NCI-H187 (cell line): ENCODE data around the gene TNPO3.

Experiments used
- DNase-seq, 2 experiments: peaks; one replicate each; lab custom pipeline; 2025; lab: John Stamatoyannopoulos, UW

TNPO3 gene

DNA sequence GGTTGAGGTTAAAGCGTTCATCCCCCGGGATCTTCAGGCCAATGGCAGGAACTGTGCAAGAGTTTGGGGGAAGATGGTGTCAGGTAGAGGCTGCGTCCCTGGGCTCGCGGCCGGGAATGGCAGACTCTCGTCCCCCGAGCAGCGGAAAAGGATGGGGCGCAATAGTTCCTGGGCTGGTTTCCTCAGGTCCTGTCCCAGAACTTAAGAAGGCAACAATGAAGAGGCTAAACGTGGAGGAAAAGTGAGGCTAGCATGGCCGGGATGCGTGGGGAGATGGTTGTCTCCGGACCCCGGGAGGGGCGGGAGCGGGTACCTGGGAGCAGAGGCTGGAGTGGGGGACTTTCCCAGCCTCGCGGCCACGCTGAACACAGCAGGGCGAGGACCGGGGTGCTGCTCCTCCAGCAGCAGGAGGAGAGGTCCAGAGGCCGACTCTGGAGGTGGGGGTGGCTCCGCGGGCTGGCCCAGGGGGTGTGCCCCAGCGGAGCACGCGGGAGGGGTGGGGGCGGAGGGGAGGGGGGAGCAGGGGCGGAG lies 116.3 kb downstream of the TNPO3 start:
- no peak for DNase-seq

DNA sequence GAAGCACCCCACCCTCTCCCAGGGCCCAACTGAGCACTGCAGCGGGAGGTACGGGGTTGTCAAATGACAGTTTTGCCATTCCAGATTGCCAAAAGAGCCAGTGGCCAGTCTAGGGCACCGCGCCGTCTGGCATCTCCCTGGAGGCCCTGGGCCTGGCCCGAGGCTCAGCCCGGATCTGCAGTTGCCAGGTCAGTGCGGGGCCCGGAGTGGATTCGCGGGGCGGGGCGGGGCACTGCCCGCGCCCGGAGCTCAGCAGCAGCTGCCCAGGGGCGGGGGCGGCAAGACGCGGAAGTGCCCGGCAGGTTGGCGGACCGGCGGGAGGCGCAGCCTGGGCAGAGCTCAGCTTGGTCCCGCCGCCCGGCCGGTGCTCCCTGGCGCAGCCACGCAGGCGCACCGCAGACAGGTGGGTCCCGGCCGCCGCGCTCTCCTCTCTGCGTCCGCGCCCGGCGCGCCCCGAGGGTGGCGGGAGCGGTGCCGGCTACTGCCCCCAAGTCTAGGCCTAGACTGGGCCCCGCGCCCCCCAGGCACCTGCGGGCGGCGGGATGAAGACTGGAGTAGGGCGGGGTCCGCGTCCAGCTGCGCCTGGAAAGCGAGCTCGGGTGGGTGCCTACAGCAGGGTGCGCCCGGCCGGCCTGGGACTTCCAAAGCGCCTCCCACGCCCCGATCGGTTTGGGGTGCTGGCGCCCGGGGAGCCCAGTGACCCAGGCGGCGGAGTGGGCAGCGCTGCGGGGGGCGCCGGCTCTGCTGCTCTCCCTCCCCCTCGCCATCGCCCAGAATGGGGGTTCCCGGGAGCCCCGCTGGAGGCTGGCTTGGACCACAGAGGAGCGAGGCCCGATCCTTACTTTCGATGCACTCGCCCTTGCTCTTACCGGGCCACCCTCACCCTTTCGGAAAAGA lies 117.0 kb downstream of the TNPO3 start, which contains the start of gene IRF5:
Gene IRF5, plus strand, starts transcription at position 281 of the 897 bp plus-strand sequence. CDS start 4,155 bp downstream, outside the sequence.
- no peak for DNase-seq

DNA sequence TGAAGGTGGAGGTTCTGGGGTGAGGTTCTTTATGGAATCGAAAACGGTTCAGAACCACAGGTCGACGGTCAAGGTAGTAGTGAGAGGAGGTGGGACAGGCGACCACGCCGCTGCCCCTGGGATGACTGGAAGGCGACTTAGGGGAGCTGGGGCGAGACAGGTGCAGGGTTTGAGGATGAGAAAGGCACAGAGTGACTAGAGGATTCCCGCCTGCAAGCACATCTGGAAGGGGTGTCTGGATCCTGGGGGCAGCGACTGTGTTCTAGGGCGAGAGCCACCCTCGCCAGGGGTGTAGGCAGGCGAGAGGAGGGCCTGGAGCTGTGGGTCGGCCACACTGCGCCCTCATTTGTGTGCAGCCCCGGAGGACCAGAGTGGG lies 117.7 kb downstream of the TNPO3 start:
- no peak for DNase-seq

DNA sequence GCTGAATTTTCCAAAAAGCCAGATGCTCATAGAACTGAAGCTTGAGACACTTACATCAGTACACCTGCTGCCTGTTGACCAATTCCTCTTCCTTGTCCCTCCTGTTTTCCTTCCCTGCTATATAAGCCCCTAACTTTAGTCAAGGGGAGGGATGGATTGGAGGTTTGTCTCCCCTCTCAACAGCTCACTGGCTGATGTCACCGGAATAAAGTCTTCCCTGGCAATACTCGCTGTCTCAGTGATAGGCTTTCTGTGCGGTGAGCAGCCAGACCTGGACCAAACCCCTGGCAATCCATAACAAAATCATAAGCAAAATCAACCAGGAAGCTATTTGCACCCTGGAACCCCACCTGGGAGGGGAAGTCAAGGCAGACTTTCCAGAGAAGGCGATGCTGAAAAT lies 118.1 kb downstream of the TNPO3 start:
- DNase-seq: no peak

DNA sequence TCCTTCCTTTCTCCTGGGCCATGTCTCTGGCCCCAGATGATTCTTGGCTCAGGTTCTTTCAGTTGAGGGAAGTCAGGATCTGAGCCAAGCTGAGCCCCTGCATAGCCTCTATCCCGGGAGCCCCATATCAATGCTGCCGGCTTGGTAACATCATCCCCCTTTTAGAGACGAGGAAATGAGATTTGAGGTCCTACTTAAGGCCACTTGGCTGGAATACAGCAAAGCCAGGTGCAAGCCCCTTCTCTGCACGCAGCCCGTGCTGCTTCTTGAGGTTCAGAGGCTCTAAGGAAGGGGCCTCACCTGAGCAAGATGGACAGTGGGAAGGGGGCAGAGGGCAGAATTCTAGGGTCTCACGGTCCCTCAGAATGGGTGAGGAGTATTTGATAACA lies 119.6 kb downstream of the TNPO3 start:
- no peak for DNase-seq

DNA sequence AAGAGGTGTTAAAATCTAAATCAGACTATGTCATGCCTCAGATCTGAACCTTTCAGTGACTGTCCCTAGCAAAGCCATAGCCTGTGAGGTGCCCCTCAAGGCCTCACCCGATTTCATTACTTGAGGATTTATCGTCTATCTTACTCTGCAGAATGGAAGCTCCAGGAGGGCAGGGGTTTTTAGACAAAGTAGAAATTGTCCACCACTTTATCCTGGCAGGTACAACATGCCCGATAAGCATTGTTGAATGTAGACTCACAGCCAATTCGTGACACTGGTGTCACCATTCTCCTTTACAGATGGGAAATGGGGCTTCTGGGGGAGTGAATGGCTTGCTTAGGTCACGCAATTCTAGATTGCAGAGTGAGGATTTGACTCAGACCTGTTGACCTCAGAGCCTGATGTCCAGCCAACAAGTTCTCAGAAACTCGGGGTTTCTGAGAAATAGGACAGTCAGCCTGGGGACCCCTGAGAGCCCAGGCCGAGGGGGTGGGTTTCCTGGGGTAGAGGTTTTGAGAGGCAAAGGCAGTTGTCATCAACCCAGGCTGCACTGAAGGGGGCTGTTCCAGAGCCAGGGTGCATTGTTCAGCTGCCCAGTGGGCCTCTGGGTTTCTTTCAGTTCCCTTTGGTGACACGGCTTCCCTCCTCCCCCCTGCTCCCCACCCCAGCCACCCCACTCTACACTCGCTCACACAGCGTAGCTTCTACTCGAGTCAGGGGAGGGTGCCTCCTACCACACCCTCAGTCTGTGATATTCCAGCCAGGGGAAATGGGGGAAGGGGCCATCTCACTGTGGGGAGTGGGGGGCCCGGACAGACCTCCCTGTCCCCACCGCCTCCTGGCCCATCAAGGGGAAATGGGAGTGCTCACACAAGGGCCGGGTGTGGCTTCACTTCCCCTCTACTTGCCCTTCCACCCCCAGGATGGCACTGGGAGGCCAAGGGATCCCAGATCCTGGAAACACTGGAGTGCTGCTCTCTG lies 120.3 kb downstream of the TNPO3 start:
- DNase-seq: no peak

DNA sequence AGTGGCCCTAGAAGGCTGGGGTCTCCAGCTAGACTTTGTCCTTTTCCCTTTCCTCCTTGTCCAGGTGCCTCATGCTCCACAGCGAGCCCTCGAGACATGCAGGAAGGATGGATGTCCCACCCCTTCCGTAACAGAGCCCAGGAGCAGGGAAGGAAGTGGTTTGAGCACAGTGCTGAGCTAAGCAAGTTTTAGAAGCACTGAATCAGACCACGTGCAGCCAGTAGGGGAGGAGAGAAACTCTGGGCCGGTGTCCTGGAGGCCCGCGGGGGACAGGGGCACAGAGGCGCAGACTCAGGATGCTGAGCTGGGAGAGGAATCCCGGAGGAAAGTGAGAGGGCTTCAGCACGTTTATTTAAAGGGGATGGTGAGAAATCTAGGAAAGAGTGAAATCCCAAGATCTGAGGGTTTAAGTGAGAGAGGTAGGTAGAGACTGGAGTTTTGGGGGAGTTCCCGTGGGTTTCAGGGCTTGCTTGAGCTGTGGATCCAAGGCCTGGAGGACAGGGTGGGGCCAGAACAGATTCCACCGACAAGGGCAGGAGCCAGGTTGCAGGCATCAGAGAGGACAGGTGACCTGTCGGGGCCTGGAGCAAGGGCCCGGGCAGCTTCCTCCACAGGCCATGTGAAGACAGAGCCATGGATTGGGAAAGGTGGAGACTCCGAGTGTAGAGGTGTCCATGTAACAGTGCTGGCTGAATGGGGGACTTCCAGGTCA lies 121.6 kb downstream of the TNPO3 start:
- no peak for DNase-seq

DNA sequence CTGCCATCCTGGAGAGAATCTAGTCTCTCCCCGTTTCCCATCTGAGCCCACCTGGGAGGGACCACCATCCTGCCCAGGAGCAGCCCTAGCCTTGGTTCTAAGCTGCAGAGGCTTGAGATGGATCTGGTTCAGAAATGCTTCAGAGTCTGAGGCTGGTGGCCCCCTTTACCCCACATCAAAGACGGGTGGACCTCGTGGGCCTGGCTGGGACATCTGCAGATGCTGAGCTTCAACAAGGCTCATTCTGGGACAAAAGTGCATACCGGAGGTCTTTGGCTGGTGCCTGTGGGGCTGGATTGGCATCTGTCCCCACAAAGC lies 122.1 kb downstream of the TNPO3 start:
- no peak for DNase-seq

DNA sequence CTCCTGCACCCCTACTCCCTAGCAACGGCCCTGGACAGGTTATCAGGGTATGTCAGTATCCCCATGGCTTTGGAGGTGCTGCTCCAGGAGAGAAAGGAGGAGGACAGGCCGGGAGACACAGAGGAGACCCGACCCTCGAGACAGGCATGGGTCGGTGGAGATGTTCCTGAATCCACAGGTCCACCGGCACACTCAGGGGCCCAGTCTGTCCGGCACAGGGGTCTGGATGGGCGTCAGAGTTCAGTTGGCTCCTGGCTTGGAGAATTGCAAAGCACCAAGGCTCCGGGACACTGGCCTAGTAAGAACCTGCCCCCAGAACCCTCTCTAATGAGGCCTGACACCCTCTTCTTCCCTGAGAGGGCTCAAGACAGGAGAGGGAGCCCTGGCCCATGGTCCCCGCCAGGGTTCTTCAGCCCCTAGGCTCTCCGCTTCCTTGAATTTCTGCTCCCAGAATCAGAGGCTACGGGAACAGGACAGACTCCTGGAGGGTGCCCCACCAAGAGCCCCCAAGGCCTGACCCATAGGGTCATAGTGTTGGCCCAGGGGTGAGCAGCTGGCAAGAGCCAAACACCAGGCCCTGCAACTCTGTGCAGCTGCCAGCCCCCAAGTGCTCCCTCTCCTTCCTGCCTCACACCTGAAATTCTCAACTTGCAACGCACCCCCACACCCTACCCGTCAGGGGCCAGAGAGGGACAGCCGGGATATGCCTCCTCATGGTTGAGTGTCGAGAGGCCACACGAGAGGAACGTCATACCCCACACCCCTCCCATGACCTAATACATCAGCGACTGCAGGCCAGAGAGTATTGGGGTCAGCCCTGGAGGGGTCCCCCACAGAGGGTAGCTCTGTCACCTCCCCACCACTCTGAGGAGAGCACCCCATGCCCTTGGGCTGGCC lies 122.7 kb downstream of the TNPO3 start:
- DNase-seq: no peak

DNA sequence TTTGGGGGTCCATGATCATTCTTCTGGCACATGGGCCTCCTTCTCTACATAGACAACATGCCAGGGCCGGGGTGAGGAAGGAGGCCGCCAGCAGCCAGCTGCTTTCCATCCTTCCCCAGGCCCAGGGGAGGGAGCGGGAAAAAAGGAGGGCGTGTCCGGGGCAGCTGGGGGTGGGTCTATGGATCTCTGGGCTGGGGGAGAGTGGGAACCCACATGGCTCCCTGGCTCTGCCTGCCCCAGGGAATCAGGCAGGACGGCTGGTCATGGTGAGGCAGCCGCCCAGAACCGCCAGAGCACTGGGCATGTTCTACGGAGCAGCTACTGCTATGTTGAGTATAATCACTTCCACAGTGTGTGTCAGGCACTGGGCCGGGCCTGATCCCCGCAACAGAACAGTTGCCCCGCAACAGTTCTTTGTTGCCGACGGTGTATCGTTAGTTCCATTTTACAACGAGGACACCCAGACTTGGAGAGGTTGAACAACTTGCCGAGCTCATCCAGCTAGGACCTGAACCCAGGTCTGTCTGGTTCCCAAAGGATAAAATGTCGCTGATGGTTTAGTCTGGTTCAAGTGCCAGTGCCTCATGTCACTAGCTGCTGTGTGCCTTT lies 123.6 kb downstream of the TNPO3 start:
- no peak for DNase-seq

DNA sequence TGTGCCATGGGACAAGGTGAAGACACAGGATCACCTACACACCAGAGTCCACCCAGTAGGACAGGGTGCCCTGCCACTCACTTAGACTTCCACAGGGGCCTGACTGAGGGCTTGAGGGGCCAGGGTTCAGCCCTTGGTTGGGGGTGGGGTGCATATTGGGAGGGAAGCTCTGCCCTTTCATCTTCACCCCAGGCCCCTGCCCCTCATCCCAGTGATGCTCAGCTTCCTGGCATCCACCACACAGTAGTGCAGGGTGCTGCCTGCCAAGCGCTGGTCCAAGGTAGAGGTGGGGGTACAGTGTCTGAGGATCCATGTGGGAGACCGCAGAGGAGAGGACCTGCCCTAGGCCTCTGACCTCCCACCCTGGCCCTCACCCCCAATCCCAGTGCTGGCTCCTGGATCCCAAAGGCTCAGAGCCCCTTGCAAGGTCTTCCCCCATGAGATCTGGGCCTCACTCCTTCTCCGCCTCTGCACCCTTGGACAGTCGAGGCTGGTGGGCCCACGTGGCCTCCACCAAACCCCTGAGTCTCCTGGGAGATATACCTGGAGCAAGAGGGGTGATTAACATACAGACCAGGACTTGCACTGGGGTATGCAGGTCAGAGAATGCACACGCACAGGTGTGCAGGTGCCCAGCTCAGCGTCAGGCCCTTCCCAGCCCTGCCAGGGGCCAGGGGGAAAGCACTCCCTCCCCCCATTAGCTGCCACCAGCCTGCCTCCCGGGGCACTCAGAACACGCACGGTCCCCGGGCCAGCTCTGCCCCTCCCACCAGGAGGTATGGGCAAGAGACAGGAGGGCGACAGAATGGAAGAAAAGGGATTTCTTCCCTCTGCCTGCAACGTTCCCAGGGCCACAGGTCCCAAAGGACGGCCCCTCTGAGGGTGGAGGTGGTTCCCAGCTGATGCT lies 125.8 kb downstream of the TNPO3 start:
- no peak for DNase-seq

DNA sequence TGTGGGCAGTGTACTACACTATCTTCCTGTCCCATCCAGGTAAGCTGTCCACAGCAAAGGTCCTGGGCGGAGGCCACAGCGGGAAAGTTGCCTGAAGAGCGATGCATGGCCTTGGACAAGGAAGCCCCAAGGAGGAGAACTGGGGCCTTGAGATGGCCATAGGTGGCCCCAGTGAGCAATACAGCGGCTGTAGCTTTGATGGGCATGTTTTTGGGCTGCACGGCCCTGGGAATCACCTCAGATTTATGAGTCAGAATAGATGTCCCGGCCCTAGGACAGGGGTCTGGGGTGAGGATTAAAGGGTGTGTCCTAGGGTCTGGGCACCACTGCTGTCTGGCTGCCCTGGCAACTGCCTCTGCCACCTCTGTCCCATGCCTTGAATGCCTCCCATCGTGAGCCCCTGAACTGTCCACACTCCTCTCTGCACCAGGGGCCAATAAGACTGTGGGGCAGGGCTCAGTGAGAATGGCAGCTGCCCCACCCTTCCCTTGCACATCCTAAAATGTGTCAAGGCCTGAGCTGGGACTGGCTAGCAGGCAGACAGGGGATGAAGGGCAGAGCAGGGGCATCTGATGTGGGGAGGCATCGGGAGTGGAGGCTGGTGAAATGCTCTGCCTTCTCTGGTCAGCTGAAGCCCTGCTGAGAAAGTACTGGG lies 126.6 kb downstream of the TNPO3 start:
- DNase-seq: no peak

DNA sequence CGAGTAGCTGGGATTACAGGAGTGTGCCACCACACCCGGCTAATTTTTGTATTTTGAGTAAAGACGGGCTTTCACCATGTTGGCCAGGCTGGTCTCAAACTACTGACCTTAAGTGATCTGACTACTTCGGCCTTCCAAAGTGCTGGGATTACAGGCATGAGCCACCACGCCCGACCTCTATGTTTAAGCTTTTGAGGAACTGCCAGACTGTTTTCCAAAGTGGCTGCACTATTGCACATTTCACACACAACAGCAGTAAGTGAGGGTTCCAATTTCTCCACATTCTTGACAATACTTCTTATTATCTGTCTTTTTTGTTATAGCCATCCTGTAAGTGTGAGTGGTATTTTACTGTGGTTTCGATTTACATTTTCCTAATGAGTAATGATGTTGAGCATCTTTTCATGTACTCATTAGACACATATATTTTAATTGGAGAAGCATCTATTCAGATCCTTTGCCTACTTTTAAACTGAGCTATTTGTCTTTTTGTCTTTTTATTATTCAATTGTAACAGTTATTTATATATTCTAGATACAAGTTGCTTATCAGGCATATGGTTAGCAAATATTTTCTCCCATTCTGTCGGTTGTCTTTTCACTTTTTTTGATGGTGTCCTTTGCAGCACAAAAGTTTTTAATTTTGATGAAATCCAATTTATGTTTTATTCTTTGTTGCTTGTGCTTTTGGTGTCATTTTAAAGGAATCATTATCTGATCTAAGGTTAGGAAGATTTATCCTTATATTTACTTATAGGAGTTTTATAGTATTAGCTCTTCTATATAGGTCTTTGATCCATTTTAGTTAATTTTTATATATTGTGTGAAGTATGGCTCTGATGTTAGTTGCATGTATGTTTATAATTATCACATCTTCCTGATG lies 130.0 kb downstream of the TNPO3 start:
- DNase-seq: no peak

DNA sequence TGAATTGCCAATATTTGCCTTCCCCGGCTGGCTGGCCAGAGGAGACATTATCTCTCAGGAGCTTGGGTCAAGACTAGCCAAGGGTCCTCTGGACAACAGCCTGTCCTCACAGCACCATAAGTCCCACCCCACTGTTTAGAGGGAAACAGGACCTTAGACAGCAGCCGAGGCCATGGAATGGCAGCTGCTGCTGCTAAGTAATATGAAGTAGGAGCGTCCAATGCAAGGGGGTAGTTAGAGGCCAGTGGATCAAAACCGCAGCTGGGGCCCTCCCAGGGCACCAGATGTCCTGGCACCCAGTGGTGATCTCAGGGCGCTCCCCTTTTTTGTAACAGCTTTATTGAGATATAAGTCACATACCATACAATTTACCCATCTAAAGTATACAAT lies 131.5 kb downstream of the TNPO3 start:
- no peak for DNase-seq

DNA sequence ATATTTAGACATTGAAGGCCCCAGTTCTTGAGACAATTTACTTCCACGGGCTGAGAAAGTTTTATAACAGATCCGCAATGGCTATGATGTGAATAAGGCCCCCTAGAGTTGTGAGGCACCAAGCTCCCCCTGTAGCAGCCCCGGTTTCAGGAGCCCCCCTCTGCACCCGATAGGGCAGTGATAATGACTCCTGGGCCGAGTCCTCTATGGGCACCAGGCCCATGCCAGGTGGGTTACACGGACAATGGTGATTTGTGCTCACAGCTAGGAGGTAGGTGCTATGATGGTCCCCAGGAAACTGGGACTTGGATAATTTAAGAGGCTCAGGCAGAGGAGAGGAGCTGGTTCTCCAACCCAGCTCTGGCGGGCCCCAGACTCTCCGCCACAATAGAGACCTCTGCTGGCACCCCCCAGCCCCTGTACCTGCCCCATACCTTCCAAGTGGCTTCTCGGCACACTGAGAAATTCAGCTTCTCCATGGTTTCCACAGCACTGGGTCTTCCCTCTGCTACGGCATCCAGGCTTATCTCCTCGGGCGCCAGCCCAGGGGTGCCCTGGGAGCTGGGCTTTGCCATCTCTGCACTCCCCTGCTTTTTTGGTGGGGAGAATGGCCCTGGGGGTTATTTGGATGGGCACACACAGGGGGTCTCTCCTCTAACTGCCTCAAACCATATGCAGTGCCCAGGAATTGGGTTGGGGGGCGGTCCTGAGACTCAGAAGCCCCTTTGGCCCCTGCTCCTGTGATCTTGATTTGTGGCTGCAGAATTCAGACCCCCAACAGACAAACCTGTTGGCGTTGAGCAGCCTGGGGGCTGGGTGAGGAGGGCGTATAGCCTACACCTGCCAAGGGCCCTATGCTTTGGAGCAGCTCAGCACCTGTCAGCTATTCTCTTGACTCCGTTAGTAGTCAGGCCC lies 132.2 kb downstream of the TNPO3 start:
- DNase-seq: no peak

DNA sequence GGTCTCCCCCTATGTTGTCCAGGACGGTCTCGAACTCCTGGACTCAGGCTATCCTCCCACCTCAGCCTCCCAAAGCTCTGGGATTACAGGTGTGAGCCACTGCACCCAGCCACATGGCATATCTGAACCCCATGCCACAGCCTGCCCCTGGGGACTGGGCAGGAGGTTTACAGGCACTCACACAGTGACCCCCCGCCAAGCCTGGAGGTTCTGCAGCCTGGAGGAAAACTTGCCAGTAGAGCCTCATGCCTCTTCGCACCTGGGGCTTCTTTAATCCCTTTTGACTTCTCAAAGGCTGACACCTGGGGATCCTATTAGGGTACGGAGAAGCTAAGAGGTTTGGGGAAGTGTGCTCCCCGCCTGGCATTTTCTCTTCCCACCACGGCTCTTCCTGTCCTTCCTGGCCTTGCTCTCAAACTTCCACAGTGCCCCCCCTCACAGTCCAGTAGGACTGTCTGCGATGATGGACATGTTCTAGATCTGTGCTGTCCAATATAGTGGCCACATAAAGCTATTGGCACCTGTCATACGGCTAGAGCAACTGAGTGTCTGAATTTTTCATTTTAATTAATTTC lies 133.0 kb downstream of the TNPO3 start:
- DNase-seq: no peak
